B cell (primary cell): Measurements from ENCODE around the gene INPP1.

ENCODE experiments used
- EZH2 ChIP-seq: IDR thresholded peaks from 2 replicates; pipeline ENCODE4 v1.6.1; 2012; ENCODE audit warnings: borderline replicate concordance, low read depth, mild to moderate bottlenecking, moderate library complexity, low read length; ENCODE audit not compliant: insufficient read depth, poor library complexity, severe bottlenecking
- TF ChIP-seq, protein P1 (sequence below): fragments of 200-600 bp; IDR thresholded peaks from one replicate; pipeline ENCODE4 v1.8.0; 2022; ENCODE audit warnings: antibody characterized with exemption, mild to moderate bottlenecking

DNA sequence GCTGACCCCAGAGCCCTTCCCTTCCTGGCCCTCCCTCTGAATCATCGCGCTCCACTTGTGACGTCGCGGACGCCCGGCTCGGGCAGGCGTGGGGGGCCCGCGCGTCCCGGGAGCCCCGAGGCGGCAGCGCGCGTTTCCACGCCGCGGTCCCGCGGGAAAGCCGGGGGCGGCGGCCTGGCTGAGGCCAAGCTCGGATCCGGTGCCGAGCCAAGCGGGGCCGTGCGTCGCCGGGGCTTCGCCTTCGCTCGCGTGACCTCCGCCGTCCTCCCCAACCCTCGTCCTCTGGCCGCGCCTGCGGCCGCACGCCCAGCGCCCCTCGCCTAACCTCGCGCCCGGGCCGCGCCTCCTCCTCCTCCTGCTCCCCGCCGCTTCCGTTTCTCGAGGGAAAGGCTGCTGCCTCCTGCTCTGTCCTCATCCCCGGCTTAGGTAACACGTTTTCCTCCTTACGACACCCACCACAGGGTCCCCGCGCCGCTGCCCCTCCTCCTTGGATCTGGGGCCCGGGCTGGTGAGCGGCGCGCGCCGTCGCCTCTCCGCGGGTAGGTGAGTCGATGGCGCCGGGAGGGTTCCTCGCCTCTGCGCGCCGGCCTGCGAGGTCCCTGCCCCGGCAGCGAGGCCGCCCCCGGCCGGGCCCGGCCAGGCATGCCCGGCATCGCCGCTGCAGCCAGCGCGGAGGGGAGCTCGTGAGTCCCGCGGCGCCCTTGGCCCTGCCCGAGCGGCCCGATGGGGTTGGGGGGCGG, at the start of gene INPP1:
- TF ChIP-seq, protein P1, sequence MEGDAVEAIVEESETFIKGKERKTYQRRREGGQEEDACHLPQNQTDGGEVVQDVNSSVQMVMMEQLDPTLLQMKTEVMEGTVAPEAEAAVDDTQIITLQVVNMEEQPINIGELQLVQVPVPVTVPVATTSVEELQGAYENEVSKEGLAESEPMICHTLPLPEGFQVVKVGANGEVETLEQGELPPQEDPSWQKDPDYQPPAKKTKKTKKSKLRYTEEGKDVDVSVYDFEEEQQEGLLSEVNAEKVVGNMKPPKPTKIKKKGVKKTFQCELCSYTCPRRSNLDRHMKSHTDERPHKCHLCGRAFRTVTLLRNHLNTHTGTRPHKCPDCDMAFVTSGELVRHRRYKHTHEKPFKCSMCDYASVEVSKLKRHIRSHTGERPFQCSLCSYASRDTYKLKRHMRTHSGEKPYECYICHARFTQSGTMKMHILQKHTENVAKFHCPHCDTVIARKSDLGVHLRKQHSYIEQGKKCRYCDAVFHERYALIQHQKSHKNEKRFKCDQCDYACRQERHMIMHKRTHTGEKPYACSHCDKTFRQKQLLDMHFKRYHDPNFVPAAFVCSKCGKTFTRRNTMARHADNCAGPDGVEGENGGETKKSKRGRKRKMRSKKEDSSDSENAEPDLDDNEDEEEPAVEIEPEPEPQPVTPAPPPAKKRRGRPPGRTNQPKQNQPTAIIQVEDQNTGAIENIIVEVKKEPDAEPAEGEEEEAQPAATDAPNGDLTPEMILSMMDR: no peak
- TF ChIP-seq EZH2: no peak
